Endothelial cell of umbilical vein (primary cell): ENCODE results near the gene SHISA6. TPM values are rescaled to one million over a fixed set of nuclear protein-coding genes. Genes with fewer than 3 reads are reported as not detected.

Experiments
- BruUV-seq: library from RNA; stranded (reverse); fragments of 400-500 nt; replicated peaks from 2 replicates; lab custom pipeline; 2021; lab: Mats Ljungman, UMichigan
- CTCF ChIA-PET: fragments of 300-600, 350-600 bp; sonication (Branson Sonifier 250); formaldehyde crosslinking; loops from one replicate; lab custom pipeline; 2021; ENCODE audit warnings: antibody characterized with exemption, inconsistent platforms; lab: Charles Lee
- POLR2A ChIA-PET: fragments of 300-600, 350-600 bp; sonication (Branson Sonifier 250); formaldehyde crosslinking; loops from one replicate; lab custom pipeline; 2021; ENCODE audit warnings: antibody characterized with exemption, inconsistent platforms; lab: Charles Lee
- DNase-seq: peaks from one replicate; pipeline ENCODE4 v3.0.0-alpha.2; 2011; ENCODE audit warnings: low read depth, low spot score
- FAIRE-seq: peaks from 2 replicates; lab custom pipeline; 2011; peaks lifted over from hg19 to GRCh38; lab: Jason Lieb, UNC
- H2AFZ ChIP-seq: 2 replicates; pipeline ENCODE4 v1.6.0; 2012; ENCODE audit warnings: low read depth, low read length, control low read depth, inconsistent platforms
- H3K27ac ChIP-seq: 2 replicates; pipeline ENCODE4 v1.5.1; 2011; ENCODE audit warnings: low read depth, mild to moderate bottlenecking, control low read depth, low read length, moderate library complexity; ENCODE audit not compliant: insufficient read depth
- H3K27me3 ChIP-seq, 2 experiments: 2 replicates each; pipeline versions ENCODE4 v1.6.0 to v1.6.1; 2011; ENCODE audit warnings: low read length in 2 of 2, mixed read lengths in 1 of 2; ENCODE audit not compliant: control insufficient read depth in 2 of 2, insufficient read depth in 2 of 2
- H3K36me3 ChIP-seq, 2 experiments: 2 replicates in 1 of 2; 3 replicates in 1 of 2; pipeline ENCODE4 v1.5.1; 2011; ENCODE audit warnings: low read length in 2 of 2, mild to moderate bottlenecking in 1 of 2, moderate library complexity in 1 of 2; ENCODE audit not compliant: control insufficient read depth in 2 of 2, insufficient read depth in 2 of 2; ENCODE audit errors: extremely low read depth in 1 of 2
- H3K4me1 ChIP-seq: 3 replicates; pipeline ENCODE4 v1.5.1; 2011; ENCODE audit warnings: mild to moderate bottlenecking, low read length; ENCODE audit not compliant: control insufficient read depth, insufficient read depth; ENCODE audit errors: extremely low read depth
- H3K4me2 ChIP-seq: 2 replicates; pipeline ENCODE4 v1.6.1; 2011; ENCODE audit warnings: low read length, control low read depth, mixed read lengths; ENCODE audit not compliant: insufficient read depth
- H3K4me3 ChIP-seq, 3 experiments: fragments of 200-600 bp in 1 of 3; sonication (generic), shearing (Covaris generic) in 1 of 3; replicated peaks in 1 of 3; 2 replicates each; pipeline ENCODE4 v1.5.1; 2011 to 2016; ENCODE audit warnings: control low read depth in 3 of 3, low read length in 3 of 3, mild to moderate bottlenecking in 2 of 3, inconsistent platforms in 1 of 3, low read depth in 1 of 3, moderate library complexity in 1 of 3; ENCODE audit not compliant: insufficient read depth in 1 of 3
- H3K79me2 ChIP-seq: 2 replicates; pipeline ENCODE4 v1.6.0; 2012; ENCODE audit warnings: low read length, inconsistent platforms; ENCODE audit not compliant: control insufficient read depth, insufficient read depth
- H3K9ac ChIP-seq: replicated peaks from 2 replicates; pipeline ENCODE3; 2011; ENCODE audit warnings: low read length, control low read depth; ENCODE audit not compliant: insufficient read depth; ENCODE audit errors: extremely low read depth
- H3K9me1 ChIP-seq: replicated peaks from 3 replicates; pipeline ENCODE4 v1.6.0; 2011; ENCODE audit warnings: mild to moderate bottlenecking, low read length; ENCODE audit not compliant: control insufficient read depth, insufficient read depth; ENCODE audit errors: extremely low read depth
- H3K9me3 ChIP-seq: replicated peaks from 2 replicates; pipeline ENCODE4 v1.5.1; 2012; ENCODE audit warnings: low read length, inconsistent platforms; ENCODE audit not compliant: control insufficient read depth, insufficient read depth
- H4K20me1 ChIP-seq: replicated peaks from 2 replicates; pipeline ENCODE3; 2011; ENCODE audit warnings: mild to moderate bottlenecking, low read length; ENCODE audit not compliant: control insufficient read depth, insufficient read depth; ENCODE audit errors: extremely low read depth
- EZH2 ChIP-seq: IDR thresholded peaks from 2 replicates; pipeline ENCODE4 v1.6.1; 2012; ENCODE audit warnings: borderline replicate concordance, low read depth, mild to moderate bottlenecking, moderate library complexity, low read length, inconsistent platforms; ENCODE audit not compliant: severe bottlenecking
- FOS ChIP-seq: IDR thresholded peaks from 2 replicates; pipeline ENCODE4 v1.6.1; 2011; ENCODE audit warnings: mild to moderate bottlenecking, low read length, moderate library complexity, borderline replicate concordance; ENCODE audit not compliant: insufficient read depth
- GATA2 ChIP-seq: IDR thresholded peaks from 2 replicates; pipeline ENCODE4 v1.7.0; 2011; ENCODE audit warnings: low read depth, mild to moderate bottlenecking, moderate library complexity, mixed read lengths, low read length; ENCODE audit not compliant: insufficient read length, insufficient read depth
- JUN ChIP-seq: IDR thresholded peaks from 2 replicates; pipeline ENCODE4 v1.6.1; 2011; ENCODE audit warnings: borderline replicate concordance, low read depth; ENCODE audit not compliant: insufficient read length, insufficient read depth
- MYC ChIP-seq: IDR thresholded peaks from one replicate; pipeline ENCODE4 v1.6.1; 2011; ENCODE audit warnings: mild to moderate bottlenecking, low read depth, low read length
- POLR2A ChIP-seq: IDR thresholded peaks from 2 replicates; pipeline ENCODE4 v1.6.1; 2012; ENCODE audit warnings: low read depth, mild to moderate bottlenecking, control low read depth, low read length
- POLR2AphosphoS5 ChIP-seq: IDR thresholded peaks from 2 replicates; pipeline ENCODE4 v1.6.1; 2012; ENCODE audit warnings: low read depth, mild to moderate bottlenecking, control low read depth, low read length, moderate library complexity; ENCODE audit not compliant: insufficient read depth
- dilution Hi-C: fragments of 300-500 bp; cut with MboI; formaldehyde crosslinking; loops from one replicate; pipeline ENCODE4 v1.15.0; 2019; ENCODE audit warnings: low sequenced_read_pairs; ENCODE audit not compliant: extremely low pct_ligation_motif_present
- intact Hi-C: fragments of 100-400 bp; cut with micrococcal nuclease; formaldehyde crosslinking; loops from one replicate; pipeline ENCODE4 v1.10.0; 2022
- polyA plus RNA-seq, 4 experiments: library from polyadenylated mRNA; depleted of rRNA in 3 of 4; stranded (reverse) in 3 of 4; unstranded in 1 of 4; fragments of >200 nt; gene quantifications; 2 replicates each; pipeline versions ENCODE4 v1.2.1 to v1.2.3, GENCODE V29; 2011 to 2012; ENCODE audit warnings: missing spikeins in 1 of 4
- total RNA-seq: library from RNA; stranded (reverse); gene quantifications from 2 replicates; pipeline ENCODE4 v1.2.3, GENCODE V29; 2021
- TF ChIP-seq, protein P1 (sequence below): IDR thresholded peaks from 2 replicates; pipeline ENCODE4 v1.6.1; 2011; ENCODE audit not compliant: insufficient read depth, insufficient read length
- TF ChIP-seq, protein P2 (sequence below), 2 donors: IDR thresholded peaks; 1 replicate in 1 of 2; 2 replicates in 1 of 2; pipeline ENCODE4 v1.5.1; 2011; ENCODE audit warnings: low read length in 2 of 2, mild to moderate bottlenecking in 2 of 2, moderate library complexity in 2 of 2, control low read depth in 1 of 2, inconsistent platforms in 1 of 2, low read depth in 1 of 2; ENCODE audit not compliant: insufficient read depth in 1 of 2; ENCODE audit errors: extremely low read depth in 1 of 2

Gene SHISA6
- total and polyA plus RNA-seq, 2 donors (not counting 3 experiments of a cell fraction or from before 2014, with no cell fraction given) = not detected

DNA sequence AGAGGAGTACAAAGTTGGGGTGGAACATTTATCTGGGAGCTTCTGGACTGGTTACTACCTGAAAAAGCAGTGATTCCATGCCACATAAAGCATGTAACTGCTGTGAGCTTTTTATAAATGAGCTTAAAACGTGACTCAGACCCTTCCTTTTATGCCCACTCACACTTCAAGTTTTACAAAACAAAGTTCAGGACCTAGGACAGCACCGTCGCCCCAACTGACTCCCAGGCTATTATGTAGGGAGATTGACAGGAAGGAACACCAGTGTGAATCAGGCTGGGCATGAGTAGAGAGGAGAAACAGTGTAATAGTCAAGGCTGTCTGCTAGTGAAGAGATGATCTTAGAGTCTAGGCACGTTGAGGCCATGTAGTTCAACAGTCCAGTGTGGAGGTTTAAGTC is 265.6 kb downstream of the SHISA6 start:
- peaks cover 5% of the 10 kb centered on the region for H3K9me3 ChIP-seq
- H3K27me3 ChIP-seq = no peaks in the 10 kb centered on the region
- ChIA-PET POLR2A (no interaction called here), CTCF (no interaction called here)
- no peak overlapping the region for H3K9ac ChIP-seq
- no peak overlapping the region for H2AFZ ChIP-seq
- intact Hi-C loops (no loop called here), dilution Hi-C loops (no loop called here)
- H4K20me1 ChIP-seq = no peaks in the 10 kb centered on the region
- no peaks in the 10 kb centered on the region for H3K79me2 ChIP-seq
- TF ChIP-seq, protein P1, sequence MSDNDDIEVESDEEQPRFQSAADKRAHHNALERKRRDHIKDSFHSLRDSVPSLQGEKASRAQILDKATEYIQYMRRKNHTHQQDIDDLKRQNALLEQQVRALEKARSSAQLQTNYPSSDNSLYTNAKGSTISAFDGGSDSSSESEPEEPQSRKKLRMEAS = no peak
- no peak for TF ChIP-seq GATA2
- TF ChIP-seq EZH2 = no peak
- no peak for TF ChIP-seq POLR2AphosphoS5
- TF ChIP-seq, protein P2, sequence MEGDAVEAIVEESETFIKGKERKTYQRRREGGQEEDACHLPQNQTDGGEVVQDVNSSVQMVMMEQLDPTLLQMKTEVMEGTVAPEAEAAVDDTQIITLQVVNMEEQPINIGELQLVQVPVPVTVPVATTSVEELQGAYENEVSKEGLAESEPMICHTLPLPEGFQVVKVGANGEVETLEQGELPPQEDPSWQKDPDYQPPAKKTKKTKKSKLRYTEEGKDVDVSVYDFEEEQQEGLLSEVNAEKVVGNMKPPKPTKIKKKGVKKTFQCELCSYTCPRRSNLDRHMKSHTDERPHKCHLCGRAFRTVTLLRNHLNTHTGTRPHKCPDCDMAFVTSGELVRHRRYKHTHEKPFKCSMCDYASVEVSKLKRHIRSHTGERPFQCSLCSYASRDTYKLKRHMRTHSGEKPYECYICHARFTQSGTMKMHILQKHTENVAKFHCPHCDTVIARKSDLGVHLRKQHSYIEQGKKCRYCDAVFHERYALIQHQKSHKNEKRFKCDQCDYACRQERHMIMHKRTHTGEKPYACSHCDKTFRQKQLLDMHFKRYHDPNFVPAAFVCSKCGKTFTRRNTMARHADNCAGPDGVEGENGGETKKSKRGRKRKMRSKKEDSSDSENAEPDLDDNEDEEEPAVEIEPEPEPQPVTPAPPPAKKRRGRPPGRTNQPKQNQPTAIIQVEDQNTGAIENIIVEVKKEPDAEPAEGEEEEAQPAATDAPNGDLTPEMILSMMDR (IDR thresholded peaks at IDR 0.05; ENCODE audit: extremely low read depth in 1 of 2, insufficient read depth in 1 of 2, low read depth in 1 of 2, low read length in 2 of 2) = no peak
- TF ChIP-seq POLR2A = no peak
- no peak for TF ChIP-seq JUN
- no peak for TF ChIP-seq MYC
- TF ChIP-seq FOS = no peak
- H3K36me3 ChIP-seq = no peaks in the 10 kb centered on the region
- DNase-seq = no peak
- FAIRE-seq = no peak
- H3K4me3 ChIP-seq = no peak overlapping the region
- H3K4me2 ChIP-seq = no peak overlapping the region
- no peaks in the 10 kb centered on the region for H3K9me1 ChIP-seq
- no peak overlapping the region for H3K27ac ChIP-seq
- no peaks in the 10 kb centered on the region for H3K4me1 ChIP-seq
- no TSS peak for BruUV-seq
